GM23338 (cell line): ENCODE results near the gene PCLO. TPM values are rescaled to one million over a fixed set of nuclear protein-coding genes. Genes with fewer than 3 reads are reported as not detected.

ENCODE experiments used
- ATAC-seq: fragments of 200-7000 bp; cut with Tn5 transposase; 3 replicates; pipeline ENCODE4 v1.9.1; 2020
- DNase-seq: peaks from one replicate; pipeline ENCODE4 v3.0.0-alpha.2; 2015; ENCODE audit warnings: low spot score
- H2AFZ ChIP-seq: fragments of 200-600 bp; sonication (generic); 2 replicates; pipeline ENCODE4 v1.8.0; 2016; ENCODE audit warnings: antibody characterized with exemption, mild to moderate bottlenecking, moderate library complexity
- H3F3A ChIP-seq: fragments of 200-600 bp; sonication (generic); replicated peaks from 2 replicates; pipeline ENCODE4 v1.8.0; 2017; ENCODE audit warnings: antibody characterized with exemption, mixed run types, low read depth
- H3K27ac ChIP-seq: fragments of 200-600 bp; sonication (generic); 2 replicates; pipeline ENCODE4 v1.6.1; 2016; ENCODE audit warnings: low read depth
- H3K27me3 ChIP-seq: fragments of 200-600 bp; sonication (generic); 2 replicates; pipeline ENCODE4 v1.8.0; 2016; ENCODE audit warnings: mild to moderate bottlenecking, mixed run types, moderate library complexity; ENCODE audit not compliant: insufficient read depth
- H3K36me3 ChIP-seq: fragments of 200-600 bp; sonication (generic); 2 replicates; pipeline ENCODE4 v1.8.0; 2016; ENCODE audit warnings: mild to moderate bottlenecking; ENCODE audit not compliant: insufficient read depth
- H3K4me1 ChIP-seq: fragments of 200-600 bp; sonication (generic); 2 replicates; pipeline ENCODE4 v1.8.0; 2016; ENCODE audit warnings: mild to moderate bottlenecking, moderate library complexity; ENCODE audit not compliant: insufficient read depth
- H3K4me2 ChIP-seq: fragments of 200-600 bp; sonication (generic); 2 replicates; pipeline ENCODE4 v1.7.1; 2017; ENCODE audit warnings: mixed run types
- H3K4me3 ChIP-seq: fragments of 200-600 bp; sonication (generic); 2 replicates; pipeline ENCODE4 v1.6.1; 2016; ENCODE audit warnings: mixed run types
- H3K79me2 ChIP-seq: fragments of 200-600 bp; sonication (generic); replicated peaks from 2 replicates; pipeline ENCODE4 v1.8.0; 2017; ENCODE audit warnings: mild to moderate bottlenecking; ENCODE audit not compliant: insufficient read depth
- H3K9me2 ChIP-seq: fragments of 200-600 bp; sonication (generic); 2 replicates; pipeline ENCODE4 v1.8.0; 2017; ENCODE audit not compliant: insufficient read depth
- H4K20me1 ChIP-seq: fragments of 200-600 bp; sonication (generic); replicated peaks from 2 replicates; pipeline ENCODE4 v1.8.0; 2017; ENCODE audit warnings: mild to moderate bottlenecking; ENCODE audit not compliant: insufficient read depth
- H3K27ac Mint-ChIP-seq: 2 replicates; pipeline ENCODE4 v1.8.0; 2020; ENCODE audit warnings: inconsistent platforms, mild to moderate bottlenecking, moderate library complexity, mixed read lengths
- H3K27me3 Mint-ChIP-seq: 3 replicates; pipeline ENCODE4 v1.8.0; 2022; ENCODE audit warnings: low read depth, mild to moderate bottlenecking, moderate library complexity, mixed read lengths, inconsistent platforms; ENCODE audit not compliant: insufficient read depth, poor library complexity
- H3K36me3 Mint-ChIP-seq: 3 replicates; pipeline ENCODE4 v1.8.0; 2021; ENCODE audit warnings: low read depth, mild to moderate bottlenecking, inconsistent platforms, moderate library complexity, mixed read lengths
- H3K4me1 Mint-ChIP-seq: 3 replicates; pipeline ENCODE4 v1.8.0; 2020; ENCODE audit warnings: mild to moderate bottlenecking, inconsistent platforms, mixed read lengths
- H3K4me3 Mint-ChIP-seq: 3 replicates; pipeline ENCODE4 v1.8.0; 2021; ENCODE audit warnings: moderate library complexity, mild to moderate bottlenecking, inconsistent platforms, mixed read lengths
- H3K9me3 Mint-ChIP-seq: 3 replicates; pipeline ENCODE4 v1.8.0; 2020; ENCODE audit warnings: moderate library complexity, mild to moderate bottlenecking, inconsistent platforms, mixed read lengths
- CREB1 ChIP-seq: fragments of 250-450 bp; sonication (Bioruptor Pico); IDR thresholded peaks from 2 replicates; pipeline ENCODE4 v1.5.0; 2020; ENCODE audit warnings: low read depth, mild to moderate bottlenecking, moderate library complexity
- CTCF ChIP-seq, 2 experiments: fragments of 200-600 bp in 1 of 2; sonication (generic) in 1 of 2; conservative IDR thresholded peaks; 2 replicates each; pipeline versions ENCODE4 v1.5.1 to v1.6.1; 2016 to 2017; ENCODE audit warnings: antibody characterized with exemption in 2 of 2, low read depth in 2 of 2, mild to moderate bottlenecking in 2 of 2, moderate library complexity in 1 of 2
- ETS1 ChIP-seq: IDR thresholded peaks from 2 replicates; pipeline ENCODE4 v1.6.1; 2016; ENCODE audit warnings: antibody characterized with exemption
- EZH2 ChIP-seq: fragments of 200-600 bp; sonication (generic); IDR thresholded peaks from one replicate; pipeline ENCODE4 v1.8.0; 2017; ENCODE audit warnings: antibody characterized with exemption, mild to moderate bottlenecking, low read depth; ENCODE audit not compliant: unreplicated experiment
- EZH2phosphoT487 ChIP-seq: fragments of 200-600 bp; sonication (generic); IDR thresholded peaks from one replicate; pipeline ENCODE4 v1.8.1; 2018; ENCODE audit warnings: antibody characterized with exemption; ENCODE audit not compliant: unreplicated experiment
- JUNB ChIP-seq: IDR thresholded peaks from one replicate; pipeline ENCODE4 v1.6.1; 2016; ENCODE audit warnings: antibody characterized with exemption; ENCODE audit not compliant: unreplicated experiment
- NANOG ChIP-seq: IDR thresholded peaks from 2 replicates; pipeline ENCODE4 v1.6.1; 2016; ENCODE audit warnings: antibody characterized with exemption, borderline replicate concordance
- POLR2AphosphoS5 ChIP-seq: IDR thresholded peaks from 2 replicates; pipeline ENCODE4 v1.6.1; 2016; ENCODE audit warnings: antibody characterized with exemption, low read depth
- REST ChIP-seq: IDR thresholded peaks from one replicate; pipeline ENCODE4 v1.6.1; 2018; ENCODE audit warnings: antibody characterized with exemption; ENCODE audit not compliant: unreplicated experiment
- STAT1 ChIP-seq: IDR thresholded peaks from one replicate; pipeline ENCODE4 v1.6.1; 2016; ENCODE audit warnings: antibody characterized with exemption; ENCODE audit not compliant: unreplicated experiment
- ZNF114 ChIP-seq: fragments of 250-450 bp; sonication (Bioruptor Pico); IDR thresholded peaks from 2 replicates; pipeline ENCODE4 v1.5.0; 2020; ENCODE audit warnings: mild to moderate bottlenecking, moderate library complexity
- ZNF331 ChIP-seq: fragments of 250-450 bp; sonication (Bioruptor Pico); IDR thresholded peaks from 2 replicates; pipeline ENCODE4 v1.5.0; 2020; ENCODE audit warnings: low read depth, mild to moderate bottlenecking, moderate library complexity
- ZNF462 ChIP-seq: fragments of 250-450 bp; sonication (Bioruptor Pico); IDR thresholded peaks from 2 replicates; pipeline ENCODE4 v1.5.0; 2020; ENCODE audit warnings: mild to moderate bottlenecking, moderate library complexity
- polyA plus RNA-seq: library from polyadenylated mRNA; unstranded; fragments of >200 nt; fragmentation: Nextera tagmentation; extraction: Ambion mirVana; gene quantifications from 2 replicates; pipeline ENCODE4 v1.2.1, GENCODE V29; 2016
- total RNA-seq: library from RNA; depleted of rRNA; stranded (reverse); fragments of >200 nt; shearing (Covaris generic); gene quantifications from 2 replicates; pipeline ENCODE4 v1.2.3, GENCODE V29; 2014

PCLO gene
- total and polyA plus RNA-seq, 2 experiments from 2014 or later = 7.4 to 9.1 TPM

- no peaks in the 10 kb centered on the region for H3K79me2 ChIP-seq
- H3K27ac Mint-ChIP-seq = no peak overlapping the region
- no peaks in the 10 kb centered on the region; the same call in 2 of the 3 replicates for H3K36me3 Mint-ChIP-seq
- no peak overlapping the region for H3K4me3 ChIP-seq
- no peak overlapping the region for H3K4me3 Mint-ChIP-seq
- H4K20me1 ChIP-seq = no peaks in the 10 kb centered on the region
- H3K4me1 ChIP-seq = peaks cover 5% of the 10 kb centered on the region; the same call in 1 of the 2 replicates
- peaks cover 6% of the 10 kb centered on the region for H3K27me3 Mint-ChIP-seq
- no peak overlapping the region for H3K27ac ChIP-seq
- H2AFZ ChIP-seq = no peak overlapping the region
- no peak overlapping the region for H3K4me2 ChIP-seq
- no peaks in the 10 kb centered on the region for H3K36me3 ChIP-seq
- ATAC-seq (no peak), DNase-seq (no peak)
- H3K9me2 ChIP-seq = peaks cover 45% of the 10 kb centered on the region
- peaks cover 23% of the 10 kb centered on the region for H3K4me1 Mint-ChIP-seq
- no peaks in the 10 kb centered on the region for H3K27me3 ChIP-seq
- no peak for TF ChIP-seq ZNF114 (CRISPR knock-in tag)
- no peak for TF ChIP-seq STAT1
- no peak for TF ChIP-seq EZH2
- TF ChIP-seq NANOG = no peak
- no peak for TF ChIP-seq EZH2phosphoT487
- TF ChIP-seq JUNB = no peak
- TF ChIP-seq ZNF462 (CRISPR knock-in tag) = no peak
- TF ChIP-seq ZNF331 = no peak
- TF ChIP-seq POLR2AphosphoS5 = no peak
- TF ChIP-seq ETS1 = no peak
- no peak for TF ChIP-seq CTCF (conservative IDR thresholded peaks at IDR 0.05; ENCODE audit: low read depth in 2 of 2)
- TF ChIP-seq CREB1 (CRISPR knock-in tag) = no peak
- no peak for TF ChIP-seq REST
- no peaks in the 10 kb centered on the region for H3K9me3 Mint-ChIP-seq
- no peaks in the 10 kb centered on the region for H3F3A ChIP-seq
Measured at GRCh38 chr7:82741493-82741892, 421.2 kb downstream of the PCLO start.
